ENCODE measurements around the gene ZNF418.
"Not testable (repeated sequence)": the region's sequence is repeated elsewhere in the genome, so short reads cannot be mapped to it uniquely, and the experiment has no call there.

ZNF418 gene

GRCh38 chr19:57890706-57891105, 44.5 kb downstream of the ZNF418 start:
- in situ Hi-C loops (cut with MboI; ENCODE audit: low sequenced_read_pairs) = not testable (repeated sequence)

- in situ Hi-C loops (cut with MboI; ENCODE audit: low sequenced_read_pairs) = no loop called here
Observed at GRCh38 chr19:57888560-57889231, 46.5 kb downstream of the ZNF418 start, which contains the start of gene ZNF814. ZNF814 (minus strand) TSS chr19:57889037; CDS start chr19:57888802, 235 bp downstream.

GRCh38 chr19:57888107-57888559, 47.1 kb downstream of the ZNF418 start:
- in situ Hi-C loops (cut with MboI; ENCODE audit: low sequenced_read_pairs) = no loop called here

GRCh38 chr19:57887195-57887941, 47.8 kb downstream of the ZNF418 start:
- in situ Hi-C loops (cut with MboI; ENCODE audit: low sequenced_read_pairs) = no loop called here

GRCh38 chr19:57886046-57886445, 49.2 kb downstream of the ZNF418 start:
- in situ Hi-C loops (cut with MboI; ENCODE audit: low sequenced_read_pairs) = no loop called here

GRCh38 chr19:57873883-57874799, 61.1 kb downstream of the ZNF418 start:
- in situ Hi-C loops (cut with MboI; ENCODE audit: low sequenced_read_pairs) = not testable (repeated sequence)

- in situ Hi-C loops (cut with MboI; ENCODE audit: low sequenced_read_pairs) = no loop called here
Observed at GRCh38 chr19:57872450-57872849, 62.8 kb downstream of the ZNF418 start.

Measured in HL-60/S4 treated with phorbol 12-myristate 13-acetate at 8.2 ng/mL for 4 days and 3 days (cell line).